HG02943 (cell line): ENCODE measurements around the gene CLMP.
"Not testable (repeated sequence)": the region's sequence is repeated elsewhere in the genome, so short reads cannot be mapped to it uniquely, and the experiment has no call there.

Experiments used
- ATAC-seq: cut with Tn5 transposase; IDR thresholded peaks from one replicate; pipeline ENCODE4 v1.9.1; 2021; ENCODE audit warnings: mild to moderate bottlenecking, low read depth, moderate library complexity; ENCODE audit not compliant: unreplicated experiment

The CLMP gene

DNA sequence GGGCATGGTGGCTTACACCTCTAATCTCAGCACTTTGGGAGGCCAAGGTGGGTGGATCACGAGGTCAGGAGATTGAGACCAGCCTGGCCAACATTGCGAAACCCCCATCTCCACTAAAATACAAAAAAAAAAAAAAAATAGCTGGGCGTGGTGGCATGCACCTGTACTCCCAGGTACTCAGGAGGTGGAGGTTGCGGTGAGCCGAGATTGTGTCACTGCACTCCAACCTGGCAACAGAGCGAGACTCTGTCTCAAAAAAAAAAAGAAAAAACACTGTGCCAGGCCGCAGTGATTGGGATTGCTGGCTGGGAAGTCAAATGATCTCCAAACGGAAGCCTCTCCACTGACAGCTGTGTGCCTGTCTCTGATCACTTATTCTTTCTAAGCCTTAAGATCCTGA lies 104.9 kb downstream of the CLMP start:
- not testable (repeated sequence) for ATAC-seq

DNA sequence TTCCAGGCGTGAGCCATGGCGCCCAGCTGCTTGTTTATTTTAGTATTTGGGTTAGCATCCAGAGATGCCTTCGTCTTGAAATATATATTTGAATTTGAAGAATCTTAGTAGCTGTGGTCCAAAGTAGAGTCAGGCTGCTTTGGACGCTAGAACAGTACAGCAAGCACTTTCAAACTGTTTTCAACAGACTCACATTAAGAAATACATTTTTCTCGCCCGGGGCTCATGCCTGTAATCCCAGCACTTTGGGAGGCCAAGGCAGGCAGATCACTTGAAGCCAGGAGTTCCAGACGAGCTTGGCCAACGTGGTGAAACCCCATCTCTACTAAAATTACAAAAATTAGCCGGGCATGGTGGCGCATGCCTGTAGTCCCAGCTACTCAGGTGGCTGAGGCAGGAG lies 106.2 kb downstream of the CLMP start:
- ATAC-seq = not testable (repeated sequence)

- ATAC-seq = peak; percentile 65
Observed at GRCh38 chr11:123087657-123088056, 107.4 kb downstream of the CLMP start.

DNA sequence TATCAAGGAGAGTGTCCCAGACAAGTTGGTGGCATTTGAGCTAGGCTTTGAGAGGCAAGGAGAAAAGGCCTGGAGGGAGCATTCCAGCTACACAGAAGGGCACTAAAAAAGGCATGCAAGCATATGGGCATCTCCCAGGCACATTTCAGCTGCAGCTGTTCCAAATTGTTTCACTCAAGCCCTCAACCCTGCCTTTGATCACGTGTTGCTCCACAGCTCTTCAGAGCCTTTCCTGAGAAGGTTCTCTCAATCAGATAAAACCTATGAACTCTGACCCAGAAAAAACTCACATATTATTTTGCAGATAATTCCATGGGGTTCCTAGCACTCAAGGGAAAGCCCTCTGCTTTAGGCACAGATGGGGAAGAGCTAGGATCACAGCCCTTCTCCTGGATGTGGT lies 108.7 kb downstream of the CLMP start:
- ATAC-seq = no peak

DNA sequence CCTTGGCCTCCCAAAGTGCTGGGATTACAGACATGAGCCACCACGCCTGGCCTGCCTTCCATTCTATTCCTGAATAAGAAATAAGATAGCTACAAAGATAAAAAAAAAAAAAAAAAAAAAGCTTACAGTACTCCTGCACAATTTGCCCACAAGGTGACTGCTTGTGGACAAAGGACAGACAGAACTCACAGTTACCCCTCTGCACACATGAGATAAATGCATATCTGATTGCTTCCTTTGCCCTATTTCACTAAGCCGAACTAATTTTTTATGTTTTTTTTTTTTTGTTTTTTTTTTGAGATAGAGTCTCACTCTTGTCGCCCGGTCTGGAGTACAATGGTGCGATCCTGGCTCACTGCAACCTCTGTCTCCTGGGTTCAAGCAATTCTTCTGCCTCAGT lies 109.6 kb downstream of the CLMP start:
- ATAC-seq = no peak

- ATAC-seq = no peak
Observed at GRCh38 chr11:123084454-123084853, 110.6 kb downstream of the CLMP start.

DNA sequence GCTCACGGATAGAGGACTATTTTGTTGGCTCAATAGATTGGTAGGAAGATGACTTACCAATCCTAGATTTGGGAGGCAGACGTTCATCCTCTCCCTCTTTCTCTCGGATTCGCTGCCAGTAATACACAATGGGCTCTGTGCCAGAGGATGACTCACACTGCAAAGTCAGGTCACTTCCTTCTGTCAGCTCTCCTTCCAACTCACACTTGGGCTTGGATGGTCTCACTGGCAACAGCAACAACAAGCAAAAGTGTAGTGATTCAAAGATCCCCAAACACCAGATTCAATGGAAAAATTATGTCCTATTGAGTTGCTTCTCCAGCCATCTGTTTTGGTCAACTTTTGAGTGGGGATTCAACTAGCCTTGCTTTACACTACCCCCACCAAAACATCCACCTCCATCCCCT lies 111.4 kb downstream of the CLMP start:
- ATAC-seq = no peak

DNA sequence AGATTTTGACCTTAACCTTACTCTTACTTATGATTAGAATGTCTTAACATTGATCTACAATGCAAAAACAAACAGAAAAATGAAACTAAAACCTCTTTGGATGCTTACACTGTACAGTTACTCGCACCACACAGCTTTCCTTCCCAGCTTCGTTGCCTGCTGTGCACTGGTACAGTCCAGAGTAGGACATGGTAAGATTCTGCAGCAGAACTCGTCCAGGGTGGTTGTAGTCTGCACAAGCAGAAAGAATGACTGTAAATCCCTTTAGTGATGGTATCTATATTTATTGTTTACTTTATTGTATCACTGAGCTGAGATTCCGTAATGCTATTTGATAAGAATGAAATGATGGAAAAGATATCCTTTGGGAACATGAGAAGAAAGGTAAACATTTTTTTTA lies 112.1 kb downstream of the CLMP start:
- no peak for ATAC-seq

DNA sequence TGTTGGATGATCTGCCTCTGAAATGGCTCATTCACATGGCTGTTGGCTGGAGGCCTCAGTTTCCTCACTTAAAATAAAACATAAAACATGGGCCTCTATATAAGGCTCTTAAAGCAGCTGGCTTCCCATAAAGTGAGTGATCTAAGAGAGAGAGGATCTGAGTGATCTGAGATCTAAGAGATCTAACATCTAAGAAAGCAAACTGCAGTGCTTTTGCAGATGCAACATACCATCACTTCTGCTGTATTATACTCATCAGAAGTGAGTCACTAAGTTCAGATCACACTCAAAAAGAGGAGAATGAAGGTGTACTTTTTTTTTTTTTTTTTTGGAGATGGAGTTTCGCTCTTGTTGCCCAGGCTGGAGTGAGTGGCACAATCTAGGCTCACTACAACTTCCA lies 115.0 kb downstream of the CLMP start:
- no peak for ATAC-seq

- ATAC-seq = no peak
Observed at GRCh38 chr11:123076484-123076883, 118.6 kb downstream of the CLMP start.

GRCh38 chr11:123073343-123074057 lies 121.5 kb downstream of the CLMP start:
- no peak for ATAC-seq

- ATAC-seq = no peak
Observed at GRCh38 chr11:123072762-123073161, 122.3 kb downstream of the CLMP start.

DNA sequence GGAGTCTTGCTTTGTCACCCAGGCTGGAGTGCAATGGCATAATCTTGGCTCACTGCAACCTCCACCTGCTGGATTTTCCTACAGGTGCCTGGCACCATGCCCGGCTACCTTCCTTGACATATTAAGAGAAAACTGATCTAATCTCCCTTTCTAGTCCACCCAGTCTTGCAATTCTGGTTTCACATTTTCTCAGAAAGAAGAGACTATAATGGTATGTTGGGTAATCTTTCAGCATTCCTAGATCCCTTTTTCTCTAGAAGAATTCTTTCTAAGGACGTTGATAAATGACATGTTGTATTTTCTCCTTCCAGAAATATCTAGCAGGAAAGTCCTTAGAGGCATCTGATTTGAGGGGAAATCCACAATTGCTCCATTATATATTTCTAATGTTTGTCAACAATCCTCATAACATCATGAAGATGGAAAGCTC lies 122.7 kb downstream of the CLMP start:
- no peak for ATAC-seq

DNA sequence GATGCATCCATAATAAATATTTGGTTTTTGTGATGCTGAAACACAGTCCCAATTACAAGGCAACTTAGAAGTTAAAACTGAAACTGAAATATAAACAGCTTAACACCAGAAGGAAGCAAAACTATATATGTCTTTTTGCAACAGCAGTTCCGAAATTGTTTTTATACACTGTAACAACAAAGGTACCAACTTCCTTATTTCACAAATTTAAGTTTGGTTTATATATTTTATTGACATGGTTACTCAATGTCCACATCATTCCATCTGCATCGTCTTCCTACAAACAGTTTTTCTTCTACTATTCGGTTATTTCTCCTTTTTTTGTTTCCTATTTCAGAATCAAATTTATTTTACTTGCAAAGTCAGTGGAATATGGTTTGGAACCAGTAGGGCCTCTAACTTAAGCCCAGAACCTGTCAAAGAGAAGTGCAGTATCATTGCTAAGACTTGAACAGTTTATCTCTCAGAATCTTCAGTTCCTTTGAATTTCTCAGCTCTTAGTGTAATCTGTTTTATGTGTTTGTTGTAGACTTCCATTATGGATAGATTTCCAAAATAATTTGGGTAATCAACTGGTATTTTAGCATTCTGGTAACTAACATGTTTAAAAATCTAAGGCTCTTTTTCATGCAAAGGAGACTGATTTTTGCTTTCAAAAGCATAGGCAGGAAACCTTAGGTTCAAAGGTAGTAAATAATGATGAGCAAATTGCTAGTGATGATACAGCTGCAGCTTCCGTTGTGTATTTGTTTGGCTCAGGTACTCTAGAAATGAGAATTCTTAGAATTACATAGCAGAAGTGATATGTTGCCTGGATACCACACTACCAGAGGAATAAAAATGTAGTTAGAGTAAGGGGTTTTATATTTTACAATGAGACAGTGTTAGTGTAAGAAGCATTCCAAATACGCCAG lies 124.9 kb downstream of the CLMP start:
- peak; percentile 48 for ATAC-seq

GRCh38 chr11:123065621-123066020 lies 129.4 kb downstream of the CLMP start:
- ATAC-seq = no peak

DNA sequence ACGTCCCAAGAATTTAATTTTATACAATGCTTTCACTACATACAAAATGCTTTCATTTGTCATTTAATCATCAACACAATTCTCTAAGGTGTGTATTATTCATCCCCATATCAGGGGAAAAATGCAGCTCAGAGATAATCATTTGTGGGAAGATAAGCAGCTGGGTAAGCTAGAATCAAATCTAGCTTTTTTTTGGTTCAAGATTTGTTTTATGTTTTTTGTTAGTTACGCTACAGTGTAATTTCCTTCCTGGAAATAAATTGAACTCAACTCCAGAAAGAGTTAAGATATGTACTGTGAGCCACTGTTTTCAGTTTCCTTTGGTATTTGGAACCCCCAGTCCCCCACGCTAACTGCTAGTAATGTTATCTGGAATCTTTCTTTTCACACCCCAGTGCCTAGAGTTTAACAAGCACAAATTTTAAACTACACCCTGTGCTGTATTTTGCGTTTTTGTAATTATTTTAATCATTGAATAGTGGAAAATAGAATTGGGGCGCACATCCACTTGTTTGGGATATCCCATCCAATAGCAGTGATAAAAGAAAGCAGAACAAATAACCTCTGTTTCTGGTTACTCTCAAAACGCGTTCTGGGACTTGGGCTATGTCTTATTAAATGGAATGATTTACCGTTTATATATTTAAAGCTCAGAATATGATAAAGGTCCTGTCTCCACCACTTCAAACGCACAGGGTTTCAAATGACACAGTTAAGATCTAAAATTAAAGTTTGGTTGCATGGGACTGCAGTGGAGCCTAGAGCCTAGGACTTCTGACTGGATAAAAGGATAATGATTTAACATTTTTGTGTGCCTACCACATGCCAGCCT lies 131.0 kb downstream of the CLMP start:
- no peak for ATAC-seq

GRCh38 chr11:123062892-123063825 lies 131.9 kb downstream of the CLMP start:
- ATAC-seq = no peak

- peak; percentile 89 for ATAC-seq
Observed at GRCh38 chr11:123062158-123062891, 132.7 kb downstream of the CLMP start.
